ENCODE data around the gene DZIP1L. TPM values are rescaled to one million over a fixed set of nuclear protein-coding genes. Genes with fewer than 3 reads are reported as not detected.
"Not testable (repeated sequence)": the region's sequence is repeated elsewhere in the genome, so short reads cannot be mapped to it uniquely, and the experiment has no call there.

Gene DZIP1L
- total RNA-seq, 3 donors from 2014 or later = 24.5 to 34.4 (median 25.3) TPM

GRCh38 chr3:138113326-138113725 is 2.1 kb downstream of the DZIP1L start:
- intact Hi-C loops (cut with DNase I; ENCODE audit: low total_unique reads) = no loop called here
- no peaks in the 10 kb centered on the region for H3K4me1 ChIP-seq
- TF ChIP-seq POLR2AphosphoS5 (IDR thresholded peaks at IDR 0.05) (no peak), POLR2A (IDR thresholded peaks at IDR 0.05) (no peak), CTCF (IDR thresholded peaks at IDR 0.05) (no peak)
- peak overlapping the region; percentile 85 to 90 for H3K27ac ChIP-seq
- H3K27me3 ChIP-seq = no peaks in the 10 kb centered on the region
- peak overlapping the region in 1 of 3 donors; percentile 14 for H3K4me3 ChIP-seq
- H3K36me3 ChIP-seq = no peaks in the 10 kb centered on the region
- no peak for DNase-seq (ENCODE audit: low spot score in 2 of 2)
- H3K9me3 ChIP-seq = no peaks in the 10 kb centered on the region

- Histone ChIP-seq H3K4me3 (no peak overlapping the region), H3K27me3 (no peaks in the 10 kb centered on the region), H3K4me1 (no peaks in the 10 kb centered on the region), H3K27ac (peak overlapping the region; percentile 85 to 90), H3K9me3 (no peaks in the 10 kb centered on the region), H3K36me3 (no peaks in the 10 kb centered on the region)
- TF ChIP-seq POLR2AphosphoS5 (IDR thresholded peaks at IDR 0.05) (no peak), POLR2A (IDR thresholded peaks at IDR 0.05) (no peak), CTCF (IDR thresholded peaks at IDR 0.05) (no peak)
- peak in 1 of 2 donors; percentile 66 for DNase-seq (ENCODE audit: low spot score in 2 of 2)
- intact Hi-C loops (cut with DNase I; ENCODE audit: low total_unique reads) = no loop called here
Measured at GRCh38 chr3:138112362-138112761, 3.0 kb downstream of the DZIP1L start.

- intact Hi-C loops (cut with DNase I; ENCODE audit: low total_unique reads) = no loop called here
- Histone ChIP-seq H3K27me3 (no peaks in the 10 kb centered on the region), H3K27ac (no peak overlapping the region), H3K9me3 (no peaks in the 10 kb centered on the region), H3K4me1 (no peaks in the 10 kb centered on the region), H3K36me3 (no peaks in the 10 kb centered on the region), H3K4me3 (no peak overlapping the region)
- DNase-seq (ENCODE audit: low spot score in 2 of 2) = no peak
- TF ChIP-seq POLR2A (IDR thresholded peaks at IDR 0.05) (no peak), CTCF (IDR thresholded peaks at IDR 0.05) (no peak), POLR2AphosphoS5 (IDR thresholded peaks at IDR 0.05) (no peak)
Measured at GRCh38 chr3:138105598-138105997, 9.8 kb downstream of the DZIP1L start.

GRCh38 chr3:138103466-138103865 is 11.9 kb downstream of the DZIP1L start:
- H3K27ac ChIP-seq = no peak overlapping the region
- DNase-seq (ENCODE audit: low spot score in 2 of 2) = no peak
- TF ChIP-seq POLR2A (IDR thresholded peaks at IDR 0.05) (no peak), POLR2AphosphoS5 (IDR thresholded peaks at IDR 0.05) (no peak), CTCF (IDR thresholded peaks at IDR 0.05) (no peak)
- no peaks in the 10 kb centered on the region for H3K9me3 ChIP-seq
- no peaks in the 10 kb centered on the region for H3K4me1 ChIP-seq
- no peak overlapping the region for H3K4me3 ChIP-seq
- H3K36me3 ChIP-seq = no peaks in the 10 kb centered on the region
- intact Hi-C loops (cut with DNase I; ENCODE audit: low total_unique reads) = no loop called here
- H3K27me3 ChIP-seq = no peaks in the 10 kb centered on the region

GRCh38 chr3:138101351-138101940 is 14.0 kb downstream of the DZIP1L start:
- H3K4me3 ChIP-seq; H3K27ac ChIP-seq; DNase-seq (ENCODE audit: low spot score in 2 of 2); H3K27me3 ChIP-seq; H3K4me1 ChIP-seq; H3K9me3 ChIP-seq; intact Hi-C loops (cut with DNase I; ENCODE audit: low total_unique reads); H3K36me3 ChIP-seq: not testable (repeated sequence)

- Histone ChIP-seq H3K4me1 (no peaks in the 10 kb centered on the region), H3K36me3 (no peaks in the 10 kb centered on the region), H3K9me3 (no peaks in the 10 kb centered on the region), H3K27ac (no peak overlapping the region), H3K4me3 (no peak overlapping the region), H3K27me3 (no peaks in the 10 kb centered on the region)
- intact Hi-C loops (cut with DNase I; ENCODE audit: low total_unique reads) = no loop called here
- DNase-seq (ENCODE audit: low spot score in 2 of 2) = no peak
- TF ChIP-seq CTCF (IDR thresholded peaks at IDR 0.05) (no peak), POLR2A (IDR thresholded peaks at IDR 0.05) (no peak), POLR2AphosphoS5 (IDR thresholded peaks at IDR 0.05) (no peak)
Measured at GRCh38 chr3:138099417-138099816, 16.0 kb downstream of the DZIP1L start.
